ENCODE results near the gene ZCCHC17. TPM values are rescaled to one million over a fixed set of nuclear protein-coding genes. Genes with fewer than 3 reads are reported as not detected.

The ZCCHC17 gene
- total and polyA plus RNA-seq, 2 donors (not counting 3 experiments of a cell fraction or from before 2014, with no cell fraction given): 32.0 to 41.4 TPM

GRCh38 chr1:31378001-31378400 lies 81.2 kb downstream of the ZCCHC17 start:
- Histone ChIP-seq H3K27me3 (ENCODE audit: control insufficient read depth in 2 of 2, insufficient read depth in 2 of 2, low read length in 2 of 2) (no peaks in the 10 kb centered on the region), H3K79me2 (ENCODE audit: control insufficient read depth, insufficient read depth, low read length) (no peaks in the 10 kb centered on the region), H3K4me3 (replicated peaks in 1 of 3; ENCODE audit: insufficient read depth in 1 of 3, low read depth in 1 of 3, low read length in 3 of 3) (no peak overlapping the region), H2AFZ (ENCODE audit: low read depth, low read length) (no peak overlapping the region), H4K20me1 (replicated peaks; ENCODE audit: control insufficient read depth, extremely low read depth, insufficient read depth, low read length) (no peaks in the 10 kb centered on the region), H3K4me1 (ENCODE audit: control insufficient read depth, extremely low read depth, insufficient read depth, low read length) (peaks cover 5% of the 10 kb centered on the region), H3K4me2 (ENCODE audit: insufficient read depth, low read length) (no peak overlapping the region), H3K9me1 (replicated peaks; ENCODE audit: control insufficient read depth, extremely low read depth, insufficient read depth, low read length) (no peaks in the 10 kb centered on the region), H3K9me3 (replicated peaks; ENCODE audit: control insufficient read depth, insufficient read depth, low read length) (no peaks in the 10 kb centered on the region), H3K9ac (replicated peaks; ENCODE audit: extremely low read depth, insufficient read depth, low read length) (no peak overlapping the region), H3K27ac (ENCODE audit: insufficient read depth, low read depth, low read length) (no peak overlapping the region), H3K36me3 (ENCODE audit: control insufficient read depth in 2 of 2, extremely low read depth in 1 of 2, insufficient read depth in 2 of 2, low read length in 2 of 2) (no peaks in the 10 kb centered on the region)
- ChIA-PET CTCF (no interaction called here), POLR2A (no interaction called here)
- BruUV-seq (replicated peaks): no TSS peak
- intact Hi-C loops (cut with micrococcal nuclease) (no loop called here), dilution Hi-C loops (cut with MboI; ENCODE audit: extremely low pct_ligation_motif_present, low sequenced_read_pairs) (no loop called here)
- FAIRE-seq: no peak
- DNase-seq (ENCODE audit: low read depth, low spot score): no peak
- TF ChIP-seq FOS (IDR thresholded peaks at IDR 0.05; ENCODE audit: borderline replicate concordance, insufficient read depth, low read length): no peak
- TF ChIP-seq POLR2A (IDR thresholded peaks at IDR 0.05; ENCODE audit: low read depth, low read length): no peak
- no peak for TF ChIP-seq MYC (IDR thresholded peaks at IDR 0.05; ENCODE audit: low read depth, low read length)

GRCh38 chr1:31380181-31380580 lies 83.3 kb downstream of the ZCCHC17 start:
- H4K20me1 ChIP-seq (replicated peaks; ENCODE audit: control insufficient read depth, extremely low read depth, insufficient read depth, low read length): no peaks in the 10 kb centered on the region
- no peaks in the 10 kb centered on the region for H3K36me3 ChIP-seq (ENCODE audit: control insufficient read depth in 2 of 2, extremely low read depth in 1 of 2, insufficient read depth in 2 of 2, low read length in 2 of 2)
- no peak for DNase-seq (ENCODE audit: low read depth, low spot score)
- no peak overlapping the region for H3K4me3 ChIP-seq (replicated peaks in 1 of 3; ENCODE audit: insufficient read depth in 1 of 3, low read depth in 1 of 3, low read length in 3 of 3)
- no peaks in the 10 kb centered on the region for H3K4me1 ChIP-seq (ENCODE audit: control insufficient read depth, extremely low read depth, insufficient read depth, low read length)
- no peaks in the 10 kb centered on the region for H3K9me3 ChIP-seq (replicated peaks; ENCODE audit: control insufficient read depth, insufficient read depth, low read length)
- H3K79me2 ChIP-seq (ENCODE audit: control insufficient read depth, insufficient read depth, low read length): no peaks in the 10 kb centered on the region
- intact Hi-C loops (cut with micrococcal nuclease) (no loop called here), dilution Hi-C loops (cut with MboI; ENCODE audit: extremely low pct_ligation_motif_present, low sequenced_read_pairs) (no loop called here)
- BruUV-seq (replicated peaks): no TSS peak
- H3K27me3 ChIP-seq (ENCODE audit: control insufficient read depth in 2 of 2, insufficient read depth in 2 of 2, low read length in 2 of 2): no peaks in the 10 kb centered on the region
- no peak for FAIRE-seq
- POLR2A ChIA-PET: no interaction called here
- CTCF ChIA-PET: interaction anchor here (1.6 kb wide), 1 partner anchor 9 kb away, joined by 3 read pairs; no protein-coding TSS in a partner anchor
- H3K9ac ChIP-seq (replicated peaks; ENCODE audit: extremely low read depth, insufficient read depth, low read length): no peak overlapping the region
- no peak overlapping the region for H3K27ac ChIP-seq (ENCODE audit: insufficient read depth, low read depth, low read length)
- H3K4me2 ChIP-seq (ENCODE audit: insufficient read depth, low read length): no peak overlapping the region
- TF ChIP-seq EZH2 (IDR thresholded peaks at IDR 0.05; ENCODE audit: borderline replicate concordance, low read depth, low read length, severe bottlenecking) (no peak), POLR2A (IDR thresholded peaks at IDR 0.05; ENCODE audit: low read depth, low read length) (no peak), MAX (IDR thresholded peaks at IDR 0.05; ENCODE audit: insufficient read depth, insufficient read length) (peak; percentile 45), FOS (IDR thresholded peaks at IDR 0.05; ENCODE audit: borderline replicate concordance, insufficient read depth, low read length) (no peak)
- no peak overlapping the region for H2AFZ ChIP-seq (ENCODE audit: low read depth, low read length)
- H3K9me1 ChIP-seq (replicated peaks; ENCODE audit: control insufficient read depth, extremely low read depth, insufficient read depth, low read length): no peaks in the 10 kb centered on the region

Data from endothelial cell of umbilical vein (primary cell).